ENCODE results near the gene HINT3.

GRCh38 chr6:125968493-125968892 lies 11.9 kb downstream of the HINT3 start:
- TF ChIP-seq POLR2A (IDR thresholded peaks at IDR 0.05; ENCODE audit: low read depth, low read length) (no peak), TAF1 (IDR thresholded peaks at IDR 0.05; ENCODE audit: low read depth, low read length) (no peak), POLR2AphosphoS5 (IDR thresholded peaks at IDR 0.05; ENCODE audit: low read depth, low read length) (no peak), SPI1 (IDR thresholded peaks at IDR 0.05; ENCODE audit: low read depth, low read length) (no peak)

Data from GM12891 (cell line).